ENCODE measurements around the gene IL22RA2. TPM values are rescaled to one million over a fixed set of nuclear protein-coding genes. Genes with fewer than 3 reads are reported as not detected.
A peak's percentile ranks its signal among the peaks of the same experiment; 100 is the strongest.

IL22RA2 gene
- polyA plus RNA-seq, 1 of the 3 experiments (the other 2 are of a cell fraction) = not detected

GRCh38 chr6:137145421-137145820 lies 28.0 kb downstream of the IL22RA2 start:
- Histone ChIP-seq H3K4me2 (no peak overlapping the region), H3F3A (replicated peaks; ENCODE audit: insufficient read depth) (no peaks in the 10 kb centered on the region), H3K4me1 (ENCODE audit: control insufficient read depth in 1 of 2, insufficient read depth in 2 of 2, low read depth in 1 of 2, low read length in 1 of 2) (no peaks in the 10 kb centered on the region), H4K20me1 (ENCODE audit: insufficient read depth) (no peaks in the 10 kb centered on the region), H3K36me3 (replicated peaks in 1 of 2; ENCODE audit: control insufficient read depth in 1 of 2, insufficient read depth in 2 of 2, low read length in 1 of 2) (no peaks in the 10 kb centered on the region), H3K9me2 (no peaks in the 10 kb centered on the region), H3K79me2 (ENCODE audit: insufficient read depth) (no peaks in the 10 kb centered on the region), H3K27me3 (ENCODE audit: insufficient read depth) (no peaks in the 10 kb centered on the region), H3K9ac (no peak overlapping the region), H3K9me3 (no peaks in the 10 kb centered on the region), H3K4me3 (ENCODE audit: low read depth in 2 of 2, low read length in 1 of 2) (no peak overlapping the region), H3K27ac (ENCODE audit: low read depth in 2 of 2, low read length in 1 of 2) (no peak overlapping the region), H2AFZ (ENCODE audit: low read depth) (no peak overlapping the region)
- DNase-seq = no peak
- CTCF ChIA-PET = interaction anchor here (1.2 to 1.8 kb wide), 2 partner anchors 13 to 15 kb away, joined by 3 to 4 read pairs; no protein-coding TSS in a partner anchor
- TF ChIP-seq USF1 (IDR thresholded peaks at IDR 0.05; ENCODE audit: borderline replicate concordance, low read depth) (no peak), RFX5 (IDR thresholded peaks at IDR 0.05; ENCODE audit: low read length) (no peak), IRF3 (IDR thresholded peaks at IDR 0.05; ENCODE audit: low read depth, low read length) (no peak), EP300 (IDR thresholded peaks at IDR 0.05; ENCODE audit: borderline replicate concordance in 1 of 2, low read depth in 1 of 2, low read length in 1 of 2) (no peak), POLR2AphosphoS5 (IDR thresholded peaks at IDR 0.05; ENCODE audit: low read depth, low read length) (no peak), SMC3 (IDR thresholded peaks at IDR 0.05; ENCODE audit: low read depth, low read length) (no peak), YY1 (IDR thresholded peaks at IDR 0.05; ENCODE audit: low read depth) (no peak), NFIC (IDR thresholded peaks at IDR 0.05; ENCODE audit: borderline replicate concordance) (no peak), USF2 (IDR thresholded peaks at IDR 0.05; ENCODE audit: borderline replicate concordance, low read depth, low read length) (no peak)
- WGBS (ENCODE audit: low lambda C conversion rate) = 34% methylated on average over 4 of the region's 4 CpGs
- POLR2A ChIA-PET = no interaction called here

- Histone ChIP-seq H4K20me1 (ENCODE audit: insufficient read depth) (no peaks in the 10 kb centered on the region), H3K27ac (ENCODE audit: low read depth in 2 of 2, low read length in 1 of 2) (no peak overlapping the region), H3K79me2 (ENCODE audit: insufficient read depth) (no peaks in the 10 kb centered on the region), H3K9me2 (no peaks in the 10 kb centered on the region), H3K4me1 (ENCODE audit: control insufficient read depth in 1 of 2, insufficient read depth in 2 of 2, low read depth in 1 of 2, low read length in 1 of 2) (no peaks in the 10 kb centered on the region; a peak in 1 of 4 replicates), H3F3A (replicated peaks; ENCODE audit: insufficient read depth) (no peaks in the 10 kb centered on the region), H3K9me3 (no peaks in the 10 kb centered on the region), H3K36me3 (replicated peaks in 1 of 2; ENCODE audit: control insufficient read depth in 1 of 2, insufficient read depth in 2 of 2, low read length in 1 of 2) (no peaks in the 10 kb centered on the region), H2AFZ (ENCODE audit: low read depth) (no peak overlapping the region), H3K4me3 (ENCODE audit: low read depth in 2 of 2, low read length in 1 of 2) (no peak overlapping the region), H3K27me3 (ENCODE audit: insufficient read depth) (no peaks in the 10 kb centered on the region), H3K9ac (no peak overlapping the region), H3K4me2 (no peak overlapping the region)
- ChIA-PET POLR2A (no interaction called here), CTCF (no interaction called here)
- DNase-seq = no peak
- TF ChIP-seq RCOR1 (IDR thresholded peaks at IDR 0.05; ENCODE audit: low read length) (no peak), RXRA (IDR thresholded peaks at IDR 0.05; ENCODE audit: borderline replicate concordance, low read depth) (no peak), CTCF (IDR thresholded peaks at IDR 0.05) (0 out of 2 replicates have a peak, but pooled peaks have one; percentile 17)
- 11% methylated on average over 1 of the region's 1 CpG for WGBS (ENCODE audit: low lambda C conversion rate)
Observed at GRCh38 chr6:137136065-137136464, 37.4 kb downstream of the IL22RA2 start.
